ENCODE results near the gene GPR39.

The GPR39 gene

DNA sequence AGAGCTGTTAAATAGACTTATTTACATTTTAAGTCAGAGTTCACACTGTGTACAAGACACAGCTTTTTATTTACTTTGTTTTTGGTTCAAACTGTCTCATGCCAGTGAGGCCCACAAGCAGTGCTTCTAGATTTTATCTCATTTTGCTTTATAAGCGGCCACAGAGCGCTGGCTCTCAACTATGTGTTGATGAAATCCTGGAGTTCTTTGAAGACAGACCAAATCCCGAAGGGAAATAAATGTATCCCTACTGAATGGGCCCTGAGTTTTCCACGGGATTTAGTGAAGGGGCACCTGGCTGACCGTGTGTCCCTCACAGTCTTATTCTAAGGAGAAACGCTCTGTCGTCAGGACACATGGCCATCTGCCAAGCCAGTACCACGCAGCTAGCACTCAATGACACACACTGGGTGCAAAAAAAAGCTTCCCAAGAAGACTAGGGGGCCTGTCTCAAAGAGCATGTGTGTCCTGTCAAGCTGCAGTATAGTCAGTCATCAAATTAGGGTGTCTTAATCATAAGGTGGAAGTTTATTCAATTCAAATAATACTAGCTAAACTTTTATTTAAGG, 230.0 kb downstream of the GPR39 start:
- no peak for DNase-seq

DNA sequence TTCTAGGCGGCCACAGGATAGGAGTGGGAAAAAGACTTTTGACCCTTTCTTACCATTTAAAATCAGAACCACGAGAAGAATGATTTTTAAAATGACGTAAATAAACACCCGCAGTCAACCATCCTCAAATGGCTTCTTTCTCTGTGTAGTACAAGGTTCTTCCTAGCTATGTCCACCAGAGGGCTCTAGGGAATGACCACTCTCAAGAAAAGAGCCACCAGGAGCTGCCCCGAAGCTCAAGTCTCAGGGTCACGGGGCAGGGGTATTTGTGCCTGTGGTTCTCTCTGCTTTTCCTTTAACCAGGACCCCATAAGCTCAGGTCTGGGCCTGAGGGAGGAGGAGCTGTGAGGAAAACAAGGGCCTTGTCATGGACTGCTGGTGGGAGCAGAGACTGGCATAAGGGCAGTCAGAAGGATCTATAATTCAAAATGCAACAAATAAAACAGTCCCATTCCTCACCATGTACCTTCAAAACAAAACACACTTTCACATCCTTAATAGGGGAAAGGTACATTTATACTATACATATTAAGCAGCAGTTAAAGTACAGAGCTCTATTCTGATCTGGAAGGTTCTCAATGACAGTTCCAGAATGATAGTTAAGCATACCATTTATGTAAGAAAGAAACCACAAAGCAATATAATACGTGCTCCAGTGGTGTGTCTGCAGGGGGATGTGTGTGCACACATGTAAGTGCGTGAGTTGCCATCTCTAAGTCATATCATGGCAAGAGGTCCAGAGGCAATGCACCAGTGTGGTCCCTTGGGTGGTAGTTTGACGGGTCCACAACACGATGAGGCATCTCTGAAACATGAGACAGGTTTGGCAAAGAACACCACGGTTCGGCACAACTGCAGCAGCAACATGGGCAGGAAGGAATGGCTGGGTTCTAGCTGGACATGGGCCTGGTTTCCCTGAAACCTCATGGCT, 234.8 kb downstream of the GPR39 start:
- DNase-seq, result no peak

DNA sequence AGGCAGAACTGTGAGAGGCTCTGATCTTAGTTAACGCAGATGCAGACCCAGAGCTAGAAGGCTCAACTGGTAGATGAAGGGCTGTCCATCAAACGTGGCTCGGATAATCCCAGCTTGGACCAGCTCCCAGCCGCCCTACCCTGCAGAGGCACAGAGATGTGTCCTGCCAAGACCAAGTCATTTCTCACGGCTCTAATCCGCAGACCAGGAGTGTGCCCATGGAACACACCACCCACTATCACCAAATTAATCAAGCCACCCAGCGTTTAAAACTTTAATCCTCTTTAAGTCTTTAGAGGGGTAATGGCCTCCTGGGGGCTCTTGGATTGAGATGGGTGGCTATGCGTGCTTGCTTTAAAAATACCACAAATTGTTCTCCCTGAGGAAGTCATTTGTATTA, 235.9 kb downstream of the GPR39 start:
- DNase-seq, result no peak

DNA sequence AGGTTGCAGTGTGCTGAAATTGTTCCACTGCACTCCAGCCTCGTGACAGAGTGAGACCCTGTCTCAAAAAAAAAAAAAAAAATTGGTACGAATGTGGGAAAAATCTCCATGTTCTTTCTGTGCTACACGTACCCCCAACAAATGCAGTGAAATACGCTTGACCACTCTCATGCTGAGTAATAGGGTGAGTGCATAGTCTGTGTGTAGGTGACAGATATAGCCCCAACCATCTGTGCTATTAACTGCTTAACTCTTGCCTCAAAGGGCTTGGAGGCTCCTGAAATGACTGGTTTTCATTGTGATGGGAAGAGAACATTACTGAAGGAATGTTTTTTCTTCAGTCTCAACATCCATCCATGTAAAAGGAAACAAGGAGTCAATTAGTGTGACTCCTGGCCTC, 237.7 kb downstream of the GPR39 start:
- no peak for DNase-seq

DNA sequence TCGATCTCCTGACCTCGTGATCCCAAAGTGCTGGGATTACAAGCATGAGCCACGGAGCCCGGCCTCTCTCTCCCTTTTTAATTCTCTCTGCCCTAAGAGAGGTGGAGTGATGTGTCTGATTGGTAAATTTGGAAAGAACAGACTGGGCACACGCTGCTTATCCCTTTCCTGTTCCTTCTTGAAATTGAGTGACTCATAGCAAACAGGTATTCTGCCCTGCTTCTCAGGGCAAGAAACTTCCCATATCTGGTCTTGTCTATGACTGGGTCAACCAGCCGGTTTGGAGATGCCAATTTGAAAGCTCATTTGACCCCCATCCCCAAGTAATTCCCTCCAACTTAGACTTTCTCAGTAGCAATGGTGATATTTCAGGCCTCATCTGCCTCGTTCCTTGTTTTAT, 238.4 kb downstream of the GPR39 start:
- DNase-seq, result no peak

DNA sequence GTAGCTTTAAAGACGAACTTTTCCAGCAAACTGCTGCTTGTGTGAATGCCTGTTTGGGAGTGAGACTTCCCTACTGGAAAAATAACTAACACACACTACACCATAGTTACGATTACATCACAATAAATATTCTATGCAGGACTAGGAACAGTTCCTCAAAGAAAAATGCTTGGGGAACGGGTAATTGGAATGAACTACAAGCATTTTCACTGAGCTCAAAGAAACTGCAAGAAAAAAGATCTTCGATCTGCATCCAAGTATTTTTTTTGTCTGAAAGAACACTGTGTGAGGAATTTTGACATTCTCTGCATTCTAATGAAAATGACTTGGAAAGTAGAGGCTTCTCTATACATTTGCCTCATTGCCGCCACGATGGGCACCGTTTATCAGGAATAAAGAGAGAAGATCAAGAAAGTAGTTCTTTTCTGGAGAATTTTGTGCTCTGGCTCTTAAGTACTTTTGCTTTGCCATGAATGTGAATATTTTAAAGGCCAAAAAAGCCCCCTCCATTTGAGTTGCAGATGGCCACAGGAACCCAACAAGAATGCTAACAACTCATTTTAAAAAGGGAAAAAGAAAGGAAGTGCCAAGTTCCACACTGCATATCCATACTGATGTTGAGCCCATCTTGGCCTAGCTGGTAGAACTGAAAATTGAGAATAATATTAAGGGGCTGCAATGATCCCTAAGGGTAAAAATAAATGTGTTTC, 239.8 kb downstream of the GPR39 start:
- DNase-seq, result no peak

DNA sequence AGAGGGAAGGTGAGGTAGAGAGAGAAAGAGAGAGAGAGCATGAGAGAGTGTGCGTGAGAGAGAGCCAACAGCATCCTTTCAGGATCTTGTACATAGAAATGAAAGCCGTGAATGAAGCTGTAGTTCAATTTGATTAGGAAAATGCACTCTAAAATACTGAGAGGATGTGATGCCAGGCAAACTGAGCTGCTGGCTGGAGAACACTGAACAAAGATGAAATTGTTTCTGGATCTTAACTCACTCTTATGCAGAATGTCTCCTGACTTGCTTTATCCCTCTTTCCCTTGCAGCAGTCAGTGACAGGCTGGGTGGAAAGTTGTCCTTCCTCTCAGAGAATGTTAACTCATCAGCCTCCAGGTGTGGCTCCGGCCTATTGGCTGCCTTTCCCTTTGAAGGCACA, 242.7 kb downstream of the GPR39 start:
- no peak for DNase-seq

DNA sequence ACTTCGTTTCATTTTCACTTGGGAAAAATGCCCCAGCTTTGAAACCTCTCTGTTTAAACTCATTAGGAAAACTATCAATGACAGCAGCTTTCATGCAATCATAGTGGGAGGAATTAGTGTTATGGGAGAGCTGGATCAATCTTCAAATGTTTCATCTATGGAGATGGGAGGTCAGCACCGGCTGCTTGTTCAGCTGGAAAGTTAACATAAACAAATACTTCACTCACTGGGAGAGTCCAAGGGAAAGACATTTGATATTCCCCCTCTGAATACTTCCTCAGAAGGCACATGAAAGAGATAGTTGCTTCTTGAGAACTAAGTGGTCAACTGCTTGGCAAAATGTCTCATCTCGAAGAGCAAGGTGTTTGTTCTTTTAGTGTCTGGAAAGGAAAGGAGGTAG, 246.1 kb downstream of the GPR39 start:
- no peak for DNase-seq

DNA sequence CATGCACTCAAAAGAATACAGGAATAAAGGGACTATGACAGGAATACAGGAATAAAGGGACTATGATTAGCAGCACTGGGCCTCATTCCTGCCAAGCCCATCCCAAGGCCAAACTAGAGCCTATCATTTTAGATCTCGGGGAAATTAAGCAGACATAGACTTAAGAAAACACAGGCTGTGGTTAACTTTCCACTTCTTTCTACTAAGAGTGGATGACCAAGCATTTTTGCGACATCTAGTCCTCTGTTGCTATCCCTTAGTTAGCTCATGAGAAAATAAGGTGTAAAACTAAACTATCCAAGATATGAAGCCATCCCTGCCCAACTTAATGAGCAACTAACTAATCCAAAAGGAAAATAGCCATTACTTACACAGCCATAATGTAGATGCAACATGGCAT, 247.5 kb downstream of the GPR39 start:
- no peak for DNase-seq

DNA sequence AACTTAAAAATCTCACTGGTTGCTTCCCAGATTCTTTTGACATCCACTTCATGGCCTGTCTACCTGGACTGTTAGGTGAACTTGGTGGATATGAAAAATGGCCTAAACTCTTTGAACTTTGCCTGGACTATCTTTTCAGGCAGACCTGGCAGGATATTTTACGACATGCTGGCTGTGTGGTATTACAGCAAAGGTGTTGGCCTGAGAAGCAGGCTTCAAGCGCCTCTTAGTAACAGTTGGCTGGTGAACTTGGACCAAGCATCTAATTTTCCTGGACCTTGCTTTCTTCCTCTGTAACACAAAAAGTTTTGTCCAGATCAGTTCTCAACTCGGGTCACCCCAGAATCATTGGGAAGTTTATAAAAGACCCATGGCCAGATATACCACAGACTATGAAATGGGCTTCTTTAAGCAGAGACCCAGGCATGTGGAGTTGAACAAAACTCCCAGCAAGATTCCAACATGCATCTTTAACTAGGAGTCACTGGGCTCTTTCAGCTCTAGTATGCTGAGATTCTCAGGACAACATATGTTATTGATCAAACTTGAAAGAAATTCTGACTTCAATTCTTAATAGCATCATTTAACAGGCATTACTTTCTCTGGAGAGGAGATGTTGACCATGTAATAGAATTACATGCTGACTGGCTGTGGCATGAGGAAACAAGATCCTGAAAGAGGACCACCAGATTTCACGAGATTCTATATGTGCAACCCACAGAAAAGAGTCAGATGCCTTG, 249.0 kb downstream of the GPR39 start:
- DNase-seq, result no peak

DNA sequence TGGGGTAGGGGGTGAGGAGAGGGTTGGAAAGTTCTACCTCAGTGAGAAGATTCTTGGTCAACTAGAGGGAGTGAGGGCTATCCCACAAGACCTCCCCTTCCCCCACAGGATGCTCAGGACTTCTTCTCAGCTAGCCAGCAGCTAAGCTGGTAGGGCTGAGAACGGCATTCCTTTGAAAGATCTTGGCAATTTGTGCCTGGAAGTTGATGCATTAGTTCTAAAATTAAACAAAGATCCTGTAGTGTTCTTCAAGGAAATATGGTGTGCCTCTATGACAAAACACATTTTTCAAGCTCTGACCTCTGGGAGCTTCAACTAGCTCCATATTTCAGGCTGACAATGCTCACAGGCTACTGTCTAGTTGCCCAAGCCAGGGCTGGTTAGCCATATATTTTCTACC, 251.1 kb downstream of the GPR39 start:
- no peak for DNase-seq

DNA sequence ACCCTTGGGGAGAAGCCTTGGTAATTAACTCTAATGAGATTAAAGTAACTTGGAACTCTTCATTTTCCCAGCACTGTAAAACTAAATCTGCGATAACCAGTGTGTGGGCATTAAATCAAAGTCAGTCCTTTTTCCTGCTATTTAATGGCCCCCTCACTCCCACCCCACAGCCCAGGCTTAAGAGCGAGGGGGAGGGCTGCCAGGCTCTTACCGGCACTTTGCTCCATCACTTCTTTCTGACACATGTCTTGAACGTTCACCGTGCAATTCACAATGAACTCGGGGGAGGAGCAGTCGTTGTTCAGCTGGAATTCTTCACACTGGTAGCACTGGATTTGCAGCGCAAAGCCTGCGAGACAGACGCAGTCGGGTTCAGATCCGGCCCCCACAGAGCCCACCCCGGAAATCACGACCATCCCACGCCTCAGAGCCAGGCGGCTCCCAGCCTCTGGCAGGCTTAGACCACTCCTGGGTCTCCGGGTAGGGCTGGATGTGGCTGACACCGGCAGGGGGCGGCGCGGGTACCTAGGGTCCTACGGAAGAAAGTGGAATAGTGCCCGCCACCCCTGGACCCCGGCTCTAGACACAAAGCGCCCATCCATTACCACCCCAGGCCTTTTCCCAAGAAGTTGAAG, 251.7 kb downstream of the GPR39 start:
- no peak for DNase-seq

DNA sequence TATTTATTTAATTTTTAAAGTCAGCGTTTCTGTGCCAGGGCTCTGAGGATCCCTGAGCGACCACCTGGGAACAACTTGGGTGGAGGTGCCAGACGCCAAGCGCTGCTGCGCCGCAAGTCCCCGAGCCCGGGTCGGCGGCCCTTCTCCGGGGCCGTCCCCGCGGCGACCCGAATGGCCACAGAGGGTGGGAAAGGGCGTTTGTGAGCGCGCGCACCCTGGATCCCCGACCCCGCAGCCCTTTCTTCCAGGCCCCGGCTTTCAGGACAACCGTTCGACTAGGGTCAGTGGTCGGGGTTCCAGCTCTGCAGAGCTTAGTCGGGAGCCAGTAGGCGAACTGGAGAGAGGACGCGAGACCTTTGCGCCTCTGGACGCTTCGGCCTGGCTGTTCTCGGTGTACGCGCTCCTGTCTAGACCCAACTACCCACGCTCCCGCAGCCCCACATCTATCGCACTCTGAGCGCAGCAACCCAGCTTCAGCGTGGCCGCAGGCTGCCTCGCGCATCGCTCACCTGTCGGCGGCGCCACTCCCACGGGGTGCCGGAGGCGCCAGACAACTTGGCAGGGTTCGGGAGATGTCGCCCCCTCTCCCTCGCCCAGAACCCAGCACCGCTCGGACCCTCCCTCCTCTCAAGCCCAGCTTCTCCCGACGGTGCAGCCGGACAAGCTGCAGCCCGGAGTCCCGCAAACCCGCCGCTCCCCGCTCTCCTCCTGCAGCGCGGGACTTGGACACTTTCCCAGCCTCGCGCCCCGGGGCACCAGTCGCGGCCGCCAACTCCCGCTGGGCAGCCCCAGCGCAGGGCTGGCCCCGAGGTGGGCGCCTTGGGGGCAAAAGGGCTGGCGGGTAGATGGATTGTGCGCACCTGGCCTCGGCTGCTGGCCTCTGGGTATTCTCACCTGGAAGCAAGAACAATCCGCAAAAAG, 252.6 kb downstream of the GPR39 start:
- no peak for DNase-seq

DNA sequence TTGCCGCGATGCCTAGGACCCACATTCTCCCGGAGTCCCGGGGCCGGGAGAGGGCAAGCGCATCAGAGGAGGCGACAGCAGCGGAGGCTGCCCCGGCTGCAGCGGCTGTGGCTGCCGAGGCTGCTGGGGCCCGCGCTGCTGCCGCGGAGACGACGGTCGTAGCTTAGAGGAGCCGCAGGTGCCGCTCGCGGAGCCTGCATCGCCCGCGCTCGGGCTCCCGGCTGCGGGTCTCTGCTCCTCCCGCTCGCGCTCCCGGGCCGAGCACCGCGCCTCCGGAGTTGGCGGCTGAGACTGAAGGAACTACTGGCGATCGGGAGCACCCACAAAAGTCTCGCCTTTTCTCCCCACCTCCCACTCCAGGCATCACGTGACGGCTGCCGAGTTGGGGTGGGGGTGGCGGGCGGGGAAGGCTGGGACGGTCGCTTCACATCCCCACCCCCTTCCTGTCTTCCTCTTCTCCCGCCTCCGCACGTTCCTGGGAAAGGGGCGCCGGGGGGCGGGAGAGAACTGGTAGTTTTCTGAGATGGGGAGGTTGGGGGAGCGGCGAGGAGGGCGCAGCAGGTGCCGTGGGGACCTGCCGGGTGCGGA, 253.4 kb downstream of the GPR39 start, which contains the start of gene LYPD1:
TSS of gene LYPD1 (minus strand) at position 298 of the 588 bp plus-strand sequence. CDS start at position 25, 273 bp downstream.
- DNase-seq, result no peak

DNA sequence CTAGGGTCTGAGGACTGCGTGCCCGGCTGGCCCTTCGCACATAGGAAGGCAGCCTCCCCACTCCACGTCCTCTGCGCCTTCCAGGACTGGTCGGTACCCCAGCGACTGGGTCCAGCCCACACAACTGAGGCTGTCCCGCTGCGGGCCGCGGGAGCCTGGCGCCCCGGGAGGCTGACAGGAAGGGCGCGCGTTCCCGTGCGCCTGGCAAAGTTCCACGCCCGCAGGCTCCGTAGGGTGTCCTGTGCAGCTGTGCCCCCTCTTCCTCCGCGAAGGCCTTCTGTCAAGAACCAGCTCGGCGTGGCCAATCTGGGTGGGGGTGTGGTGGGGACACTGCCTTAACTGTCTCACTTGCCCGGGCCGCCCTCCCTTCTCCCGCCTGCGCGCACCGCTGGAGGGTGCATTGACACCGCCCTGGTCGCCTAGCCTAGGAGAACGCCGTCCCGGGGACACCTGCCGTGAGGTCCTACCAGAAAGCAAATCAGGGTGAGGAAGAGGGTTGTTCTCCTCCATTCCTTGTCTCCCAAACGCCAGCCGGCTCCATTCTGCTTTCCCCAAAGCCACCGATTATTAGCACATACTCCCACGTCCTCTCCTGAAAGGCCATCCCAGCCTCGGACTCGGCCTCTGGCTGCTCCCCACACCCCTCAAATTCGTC, 254.0 kb downstream of the GPR39 start:
- DNase-seq, result no peak

DNA sequence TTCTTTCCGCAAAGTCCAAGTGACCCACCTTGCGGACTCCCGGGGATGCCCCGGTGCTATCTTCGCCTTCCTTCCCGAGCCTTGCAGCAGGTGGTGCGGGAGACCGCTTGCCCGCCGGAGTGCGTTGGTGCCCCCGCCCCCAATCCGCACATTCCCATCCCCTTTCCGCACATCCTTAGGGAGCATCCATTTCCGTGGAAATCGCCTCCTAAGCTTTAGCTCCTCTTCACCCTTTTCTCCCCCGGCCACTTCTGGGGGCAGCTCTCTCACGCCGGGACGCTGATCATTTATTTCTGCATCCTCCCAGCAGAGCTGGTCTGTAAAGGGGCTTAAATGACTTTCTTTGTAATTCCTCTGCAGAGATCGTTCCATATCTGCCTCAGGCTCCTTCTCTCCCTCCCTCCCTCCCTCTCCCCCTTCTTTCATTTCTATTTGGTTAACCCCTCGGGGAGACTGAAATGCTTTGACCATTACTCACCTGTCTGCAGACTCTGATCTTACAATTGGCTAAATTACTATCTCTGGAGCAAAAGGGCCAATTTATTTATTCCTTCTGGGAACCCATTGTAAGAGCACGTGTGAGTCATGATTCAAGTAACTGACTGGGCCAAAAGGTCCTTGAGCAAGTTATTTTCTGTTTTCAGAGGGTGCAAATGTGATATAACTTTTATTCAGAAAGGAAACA, 254.7 kb downstream of the GPR39 start:
- no peak for DNase-seq

DNA sequence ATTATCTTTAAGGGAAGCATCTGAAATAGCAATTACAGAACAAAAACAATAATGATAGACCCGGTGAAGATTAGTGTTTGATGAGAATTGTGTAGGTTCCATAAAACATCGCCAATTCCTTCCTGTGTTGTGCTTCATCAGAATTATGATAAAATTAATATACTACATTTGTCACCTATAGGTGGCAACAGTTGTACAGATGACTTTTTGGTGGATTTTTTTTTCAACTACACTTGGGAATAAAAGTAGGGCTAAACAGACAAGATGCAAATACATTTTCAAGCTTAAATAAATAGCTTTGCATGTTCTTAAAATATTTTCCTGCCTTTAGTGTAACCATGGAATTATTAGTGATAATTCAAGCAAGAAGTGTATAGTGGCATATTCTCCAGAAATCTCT, 260.4 kb downstream of the GPR39 start:
- DNase-seq, result no peak

DNA sequence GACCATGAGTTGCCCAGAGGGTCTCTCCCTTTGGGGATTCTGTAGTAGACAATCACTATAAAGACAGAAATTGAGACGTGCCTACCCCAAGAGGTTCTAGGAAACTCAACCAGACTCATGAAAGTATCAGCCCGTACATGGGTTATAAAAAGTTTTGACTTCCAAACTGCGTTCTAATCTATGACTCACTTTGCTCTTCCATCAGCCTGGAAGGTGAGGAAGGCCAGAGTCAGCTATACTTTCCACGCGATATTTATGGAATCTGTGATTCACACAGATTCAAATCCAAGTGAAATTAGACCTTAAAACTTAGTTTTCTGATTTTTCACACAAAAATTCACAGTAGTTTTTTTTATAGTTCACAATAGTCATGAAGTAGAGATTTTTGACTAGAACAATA, 261.1 kb downstream of the GPR39 start:
- DNase-seq, result no peak

DNA sequence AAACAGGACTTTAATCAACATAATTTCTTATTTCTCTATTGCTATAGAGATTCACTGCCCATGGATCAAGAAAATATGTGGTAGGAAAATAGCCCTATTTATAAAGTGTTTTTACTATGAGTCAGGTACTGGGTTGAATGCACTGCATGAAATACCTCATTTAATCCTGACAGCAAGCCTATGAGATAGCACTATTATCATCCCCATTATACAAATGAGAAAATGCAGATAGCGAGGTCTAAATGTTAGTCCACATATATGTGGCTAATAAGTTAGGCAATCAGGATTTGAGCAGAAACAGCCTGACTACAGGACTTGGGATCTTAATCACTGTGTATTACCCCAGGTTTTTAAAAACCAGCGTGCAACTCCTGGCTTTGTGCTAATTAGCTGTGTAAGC, 261.9 kb downstream of the GPR39 start:
- DNase-seq, result no peak

DNA sequence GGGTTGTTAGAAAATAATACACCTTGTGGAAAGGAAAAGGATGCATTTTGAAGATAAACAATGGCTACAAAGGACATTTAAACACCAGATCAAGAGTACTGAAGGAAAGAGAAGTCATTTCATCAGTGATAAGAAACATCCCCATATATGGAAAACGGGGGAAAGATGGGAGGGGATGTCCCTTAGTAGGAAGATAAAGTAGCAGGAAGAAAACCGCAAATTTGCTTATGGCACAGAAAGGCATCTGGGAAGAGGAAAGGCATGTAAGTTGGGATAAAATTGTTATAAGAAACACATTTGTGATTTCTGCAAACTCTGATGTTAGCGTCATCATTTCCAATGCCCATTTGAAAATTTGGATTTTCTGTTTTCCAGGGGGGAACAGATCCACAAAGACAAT, 263.9 kb downstream of the GPR39 start:
- DNase-seq, result no peak
